Islet of Langerhans (tissue), 1 donor: Measurements from ENCODE around the gene OTOP3.

Experiments used
- FAIRE-seq: peaks from one replicate; lab custom pipeline; 2011; peaks lifted over from hg19 to GRCh38; lab: Jason Lieb, UNC

The OTOP3 gene

DNA sequence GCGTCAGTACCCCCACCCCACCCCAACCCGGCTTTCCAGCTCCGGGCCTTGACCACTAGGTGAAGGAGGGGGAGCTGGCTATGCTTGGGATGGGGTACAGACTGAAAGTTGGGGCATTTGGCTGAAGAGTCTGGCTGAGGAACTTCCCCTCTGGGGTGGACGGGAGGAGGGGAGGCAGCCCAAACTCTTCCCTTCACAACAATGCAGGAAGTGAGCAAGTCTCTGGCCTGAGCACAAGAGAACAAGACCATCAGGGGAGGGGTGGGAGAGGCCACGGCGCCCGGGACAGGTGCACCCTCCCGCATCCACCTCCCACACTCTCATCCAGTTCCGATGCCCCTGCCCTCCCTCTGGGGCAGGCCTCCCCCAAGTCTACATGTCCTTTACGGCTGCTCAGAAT lies 18.3 kb upstream of the OTOP3 start:
- no peak for FAIRE-seq

DNA sequence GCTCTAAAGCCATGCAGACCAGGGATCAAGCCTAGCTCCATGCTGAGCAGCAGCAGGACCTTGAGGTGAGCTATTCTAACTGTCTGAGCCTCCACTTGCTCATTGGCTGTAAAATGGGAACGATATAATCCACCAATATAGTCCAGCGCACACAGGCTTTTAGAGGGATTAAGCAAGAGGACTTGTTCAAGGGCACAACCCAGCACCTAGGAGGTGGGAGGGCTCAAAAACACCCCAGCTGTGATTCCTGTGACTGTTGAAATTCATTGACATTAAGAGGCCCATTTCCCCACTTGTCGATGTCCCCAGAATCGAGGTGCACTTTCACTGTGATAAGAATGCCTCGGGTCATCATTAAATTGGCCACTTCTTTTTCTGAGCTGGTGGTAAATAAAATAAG lies 16.8 kb upstream of the OTOP3 start:
- FAIRE-seq: no peak

- no peak for FAIRE-seq
Observed at GRCh38 chr17:74919440-74920305, 16.0 kb upstream of the OTOP3 start.

DNA sequence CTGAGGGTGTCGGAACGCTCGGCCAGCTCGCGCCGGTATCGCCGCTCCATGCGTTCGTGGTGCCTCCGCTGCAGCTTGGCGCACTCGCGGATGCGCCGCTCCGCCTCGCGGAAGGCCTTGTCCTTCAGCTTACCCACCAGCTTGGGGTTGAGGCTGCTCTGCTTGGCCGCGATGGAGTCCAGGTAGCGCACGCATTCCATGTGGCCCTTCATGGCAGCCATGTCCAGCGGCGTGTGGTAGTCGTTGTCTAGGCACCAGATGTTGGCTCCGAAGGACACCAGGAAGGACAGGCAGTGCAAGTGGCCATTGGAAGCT lies 15.4 kb upstream of the OTOP3 start:
- FAIRE-seq: no peak

DNA sequence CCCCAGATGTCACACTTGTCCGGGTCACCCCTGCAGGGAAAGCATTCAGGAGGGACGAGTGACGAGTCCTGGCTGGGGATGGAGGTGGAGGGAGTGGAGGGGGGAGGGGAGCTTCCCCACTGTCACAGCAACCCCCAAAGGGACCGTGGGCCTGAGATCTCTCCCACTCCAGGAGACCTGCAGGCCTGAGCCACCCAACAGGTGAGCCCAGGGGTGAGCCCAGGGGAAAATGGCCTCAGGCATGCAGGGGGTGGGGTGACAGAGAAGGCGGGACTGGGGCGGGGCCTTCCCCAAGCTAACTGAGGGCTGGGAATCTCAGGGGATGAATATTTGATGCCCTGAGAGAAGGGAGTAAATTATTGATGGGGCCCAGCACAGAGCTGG lies 15.1 kb upstream of the OTOP3 start:
- FAIRE-seq: no peak

GRCh38 chr17:74921026-74921681 lies 14.5 kb upstream of the OTOP3 start:
- FAIRE-seq: no peak

DNA sequence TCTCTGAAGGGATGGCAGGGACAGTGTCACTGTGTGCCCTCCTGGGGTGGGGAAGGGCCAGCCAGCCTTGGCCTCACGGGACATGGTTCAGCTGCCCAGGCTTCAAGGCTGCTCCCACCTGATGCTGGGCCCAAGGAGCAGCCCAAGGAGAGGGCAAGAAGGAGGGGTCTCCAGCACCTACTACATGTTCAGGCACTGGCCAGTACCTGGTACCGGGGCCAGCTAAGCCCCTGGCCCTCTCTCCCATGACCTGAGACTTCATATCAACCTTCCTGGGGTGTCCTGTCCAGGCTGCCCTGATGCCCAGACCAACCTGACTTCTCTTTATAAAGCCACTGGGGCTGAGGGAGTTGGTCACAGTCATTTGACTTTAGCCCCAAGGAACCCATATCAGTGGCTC lies 13.9 kb upstream of the OTOP3 start:
- FAIRE-seq: no peak

- no peak for FAIRE-seq
Observed at GRCh38 chr17:74922172-74922571, 13.5 kb upstream of the OTOP3 start.

DNA sequence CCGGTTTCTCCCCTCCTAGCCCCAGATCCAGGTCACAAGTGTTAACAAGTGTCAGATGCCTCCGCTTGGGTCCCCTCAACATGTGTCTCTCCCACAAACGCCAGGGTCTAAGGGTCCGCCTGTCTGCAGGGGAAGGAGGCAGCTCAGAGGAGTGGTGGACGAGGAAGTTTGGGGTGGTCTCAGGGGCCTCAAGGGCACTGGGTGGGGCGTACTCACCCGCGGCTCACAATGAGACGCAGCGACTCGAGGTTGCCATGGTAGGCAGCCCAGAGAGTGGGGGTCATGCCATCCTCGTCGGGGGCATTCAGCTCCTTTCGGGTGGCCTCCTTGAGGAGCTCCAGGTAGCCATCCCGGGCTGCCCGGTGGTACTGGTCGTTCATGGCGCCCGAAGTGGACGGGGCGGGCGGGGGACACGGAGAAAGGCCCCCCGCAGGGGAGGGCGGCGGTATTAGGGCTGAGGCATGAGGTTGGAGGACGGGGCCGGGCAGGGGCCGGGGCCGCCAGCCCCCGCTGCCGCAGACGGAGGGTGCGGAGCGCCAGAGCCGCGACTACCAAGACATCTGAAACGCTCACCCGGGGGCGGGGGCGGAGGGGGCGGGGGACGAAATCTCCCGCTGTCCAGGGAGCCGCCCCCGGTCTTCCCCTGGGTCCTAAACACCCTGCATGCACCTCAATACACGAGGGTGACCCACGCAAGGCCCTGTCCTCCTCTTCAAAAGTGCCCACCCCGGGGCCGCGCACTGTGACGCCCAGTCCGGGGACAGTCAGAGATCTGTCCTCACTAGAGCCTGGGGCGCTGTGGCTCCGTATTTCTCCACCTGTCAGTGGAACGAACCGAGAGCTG lies 12.8 kb upstream of the OTOP3 start, which contains the start of gene USH1G:
USH1G (minus strand) TSS at position 562 of the 844 bp plus-strand sequence; CDS start at position 380, 182 bp downstream.
- FAIRE-seq: no peak

GRCh38 chr17:74923538-74924249 lies 12.0 kb upstream of the OTOP3 start:
- FAIRE-seq: no peak

- no peak for FAIRE-seq
Observed at GRCh38 chr17:74924250-74924948, 11.3 kb upstream of the OTOP3 start, which contains the start of gene OTOP2. TSS of gene OTOP2 (plus strand) at chr17:74924273. CDS start at chr17:74924633, 360 bp downstream.

- FAIRE-seq: no peak
Observed at GRCh38 chr17:74925242-74925641, 10.5 kb upstream of the OTOP3 start.

GRCh38 chr17:74928786-74929185 lies 6.9 kb upstream of the OTOP3 start:
- no peak for FAIRE-seq

GRCh38 chr17:74930535-74931036 lies 5.1 kb upstream of the OTOP3 start:
- FAIRE-seq: no peak

GRCh38 chr17:74935048-74935447 lies 650 bp upstream of the OTOP3 start:
- no peak for FAIRE-seq

DNA sequence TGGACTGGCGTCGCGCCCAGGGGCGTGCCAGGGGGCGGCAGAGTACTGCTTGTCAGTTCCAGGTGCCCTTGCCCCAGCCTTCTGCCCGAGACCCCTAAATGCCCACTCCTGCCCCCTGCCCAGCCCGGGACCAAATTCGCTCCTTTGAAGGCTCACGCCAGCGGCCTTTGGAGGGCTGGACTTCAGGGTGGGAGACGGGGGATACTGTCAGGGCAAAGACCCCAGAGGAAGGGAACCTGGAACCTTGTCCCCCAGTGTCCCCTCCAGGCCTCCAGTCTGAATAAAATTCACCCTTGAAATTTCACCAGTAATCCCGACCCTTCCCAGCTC lies 737 bp downstream of the OTOP3 start:
- FAIRE-seq: no peak

DNA sequence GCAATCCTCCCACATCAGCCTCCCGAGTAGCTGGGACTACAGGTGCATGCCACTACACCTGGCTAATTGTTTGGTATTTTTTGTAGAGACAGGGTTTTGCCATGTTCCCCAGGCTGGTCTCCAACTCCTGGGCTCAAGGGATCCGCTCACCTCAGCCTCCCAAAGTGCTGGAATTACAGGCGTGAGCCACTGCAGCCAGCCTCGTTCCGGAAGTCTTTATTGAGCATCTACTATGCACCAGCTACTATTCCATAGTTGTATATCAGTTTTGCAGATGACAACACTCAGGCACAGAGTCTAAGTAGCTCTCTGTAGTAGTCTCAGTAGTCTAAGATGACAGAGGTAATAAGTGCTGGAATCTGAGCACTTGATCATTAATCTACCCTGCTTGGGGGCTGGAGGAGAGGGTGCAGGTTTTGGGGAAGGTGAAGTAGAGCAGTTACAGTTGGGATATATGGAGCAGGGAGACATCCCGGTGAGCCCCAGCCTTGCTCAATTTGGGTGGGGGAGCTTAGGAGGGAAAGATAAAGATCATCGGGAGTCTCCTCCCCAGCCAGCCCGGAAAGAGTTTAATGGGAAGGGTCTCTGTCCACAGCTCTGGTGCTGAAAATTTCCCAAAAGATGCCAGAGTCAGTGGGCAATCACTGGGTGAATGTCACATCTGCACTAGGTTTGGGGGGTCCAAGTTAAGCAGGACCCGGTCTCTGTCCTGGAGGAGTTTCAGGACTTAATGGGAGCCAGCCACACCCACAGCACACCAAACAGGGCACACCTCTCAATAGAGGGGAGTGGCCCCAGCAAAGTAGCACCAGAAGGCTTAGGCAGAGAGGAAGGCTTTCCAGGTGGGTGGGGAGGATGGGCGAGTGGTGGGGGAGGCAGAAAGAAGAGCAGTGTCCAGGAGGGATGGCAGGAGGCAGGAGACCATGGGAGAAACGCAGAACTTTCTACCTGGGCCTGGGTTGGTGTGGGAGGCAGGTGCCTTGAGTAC lies 1.7 kb downstream of the OTOP3 start:
- FAIRE-seq: no peak

DNA sequence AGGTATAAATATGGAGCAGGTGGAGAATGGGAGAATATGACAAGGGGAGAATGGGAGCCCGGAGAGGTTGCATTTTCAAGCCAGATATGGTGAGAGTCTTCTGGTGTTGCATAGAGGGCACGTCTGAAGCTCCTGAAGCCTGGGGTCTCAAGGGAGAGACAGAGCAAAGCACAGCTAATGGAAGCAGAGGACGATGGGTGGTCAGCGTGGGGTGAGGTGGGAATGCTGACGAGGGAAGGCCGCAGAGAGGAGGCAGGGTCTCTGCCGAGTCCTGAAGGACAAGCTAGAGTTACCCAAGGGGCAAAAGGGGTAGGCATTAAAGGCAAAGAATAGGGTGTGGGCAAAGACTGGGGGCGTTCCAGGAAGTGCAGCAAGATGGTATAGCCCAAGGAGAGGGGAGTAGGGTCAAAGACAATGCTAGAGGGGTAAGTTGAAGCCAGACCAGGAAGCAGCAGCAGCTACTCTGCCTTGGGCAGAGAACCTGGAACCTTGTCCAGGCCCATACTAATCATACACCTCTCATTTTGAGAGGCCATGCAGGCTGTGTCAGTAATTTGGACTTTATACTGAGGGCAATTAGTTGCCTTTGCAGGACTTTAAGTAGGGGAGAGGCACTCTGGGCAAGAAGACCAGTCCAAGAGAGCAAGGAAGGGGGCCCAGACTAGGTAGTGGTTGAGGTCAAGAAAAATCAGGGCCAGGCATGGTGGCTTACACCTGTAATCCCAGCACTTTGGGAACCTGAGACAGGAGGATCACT lies 2.7 kb downstream of the OTOP3 start:
- FAIRE-seq: no peak

GRCh38 chr17:74939534-74939933 lies 3.8 kb downstream of the OTOP3 start:
- no peak for FAIRE-seq
